ENCODE measurements around the gene OR10G4.
"Not testable (repeated sequence)": the region's sequence is repeated elsewhere in the genome, so short reads cannot be mapped to it uniquely, and the experiment has no call there.

Gene OR10G4, protein sequence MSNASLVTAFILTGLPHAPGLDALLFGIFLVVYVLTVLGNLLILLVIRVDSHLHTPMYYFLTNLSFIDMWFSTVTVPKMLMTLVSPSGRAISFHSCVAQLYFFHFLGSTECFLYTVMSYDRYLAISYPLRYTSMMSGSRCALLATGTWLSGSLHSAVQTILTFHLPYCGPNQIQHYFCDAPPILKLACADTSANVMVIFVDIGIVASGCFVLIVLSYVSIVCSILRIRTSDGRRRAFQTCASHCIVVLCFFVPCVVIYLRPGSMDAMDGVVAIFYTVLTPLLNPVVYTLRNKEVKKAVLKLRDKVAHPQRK

GRCh38 chr11:124012697-124013096 is at the start of gene OR10G4:
OR10G4 (plus strand) TSS chr11:124012997; CDS start chr11:124015575, 2,578 bp downstream.
- DNase-seq (ENCODE audit: low spot score): no peak

DNA sequence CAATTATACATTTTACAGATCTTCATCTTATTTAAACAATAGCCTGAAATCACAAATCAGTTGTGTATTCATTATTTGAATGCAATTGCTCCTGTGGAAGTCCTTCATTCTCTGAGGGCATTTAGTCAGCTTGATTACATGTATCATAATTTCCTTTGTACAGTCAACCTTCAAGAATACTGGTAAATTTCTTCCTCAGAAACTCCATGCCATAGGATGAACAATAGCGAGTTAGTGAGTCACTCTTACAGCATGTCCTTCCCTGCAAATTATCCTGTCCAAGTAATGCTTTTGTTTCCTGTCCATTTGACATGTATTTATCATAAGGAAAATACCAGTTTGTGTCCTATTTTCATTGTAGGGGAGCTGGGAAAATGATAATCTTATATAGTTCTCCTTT is 39.0 kb upstream of the OR10G4 start:
- DNase-seq (ENCODE audit: low spot score): no peak

DNA sequence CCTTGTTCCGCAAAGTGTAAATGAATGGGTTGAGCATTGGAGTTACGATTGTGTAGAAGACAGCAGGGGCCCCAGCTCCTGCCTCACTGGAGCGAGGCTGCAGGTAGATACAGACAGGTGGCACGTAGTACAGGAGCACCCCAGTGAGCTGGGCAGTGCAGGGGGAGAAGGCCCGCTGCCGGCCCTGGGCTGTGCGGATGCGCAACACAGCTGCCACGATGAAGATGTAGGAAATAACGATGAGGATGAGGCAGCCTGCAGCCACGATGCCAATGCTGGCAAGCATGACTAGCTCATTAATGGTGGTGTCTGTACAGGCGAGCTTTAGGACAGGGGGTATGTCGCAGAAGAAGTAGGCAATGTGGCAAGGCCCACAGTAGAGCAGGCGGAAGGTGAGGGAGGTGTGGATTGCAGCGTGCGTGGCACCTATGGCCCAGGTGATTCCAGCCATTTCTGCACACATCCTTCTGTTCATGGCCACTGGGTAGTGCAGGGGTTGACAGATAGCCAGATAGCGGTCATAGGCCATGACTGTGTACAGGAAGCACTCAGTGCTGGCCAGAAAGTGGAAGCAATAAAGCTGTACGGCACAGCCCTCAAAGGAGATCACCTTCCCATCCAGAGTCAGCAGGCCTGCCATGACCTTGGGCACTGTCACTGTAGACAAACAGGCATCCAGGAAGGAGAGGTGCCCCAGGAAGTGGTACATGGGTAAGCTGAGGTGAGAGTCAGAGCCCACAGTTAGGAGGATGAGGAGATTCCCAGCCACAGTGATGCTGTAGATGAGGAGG is 35.8 kb upstream of the OR10G4 start:
- no peak for DNase-seq (ENCODE audit: low spot score)

- DNase-seq (ENCODE audit: low spot score): no peak
These were observed 35.0 kb upstream of the OR10G4 start, which contains the start of gene OR10S1 for GRCh38 chr11:123977731-123978347. OR10S1 (minus strand) TSS chr11:123977781; CDS start chr11:123977664, 117 bp downstream.

- DNase-seq (ENCODE audit: low spot score): no peak
These were observed 33.5 kb upstream of the OR10G4 start for GRCh38 chr11:123979311-123979710.

DNA sequence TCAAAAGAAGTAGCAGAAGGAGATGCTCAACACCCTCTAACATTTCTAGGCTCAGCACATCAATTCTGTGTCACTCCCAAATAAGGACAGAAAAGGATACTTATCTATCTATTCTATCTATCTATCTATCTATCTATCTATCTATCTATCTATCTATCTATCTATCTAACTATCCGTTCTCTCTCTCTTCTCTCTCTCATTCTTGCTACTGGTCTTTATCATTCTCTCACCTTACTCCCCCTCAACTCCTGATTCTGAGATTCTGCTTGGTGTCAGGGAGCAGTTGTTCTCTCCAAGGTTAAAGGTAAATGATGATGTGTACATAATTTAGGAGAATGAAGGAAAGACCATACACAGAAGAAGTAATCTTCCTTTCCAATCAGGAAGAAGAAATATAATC is 17.7 kb upstream of the OR10G4 start, which contains the start of gene OR10G6:
TSS of gene OR10G6 (minus strand) at position 43 of the 400 bp plus-strand sequence. CDS start at position 43, 0 bp downstream.
- DNase-seq (ENCODE audit: low spot score): no peak

GRCh38 chr11:124015837-124016236 is 3.0 kb downstream of the OR10G4 start:
- not testable (repeated sequence) for DNase-seq (ENCODE audit: low spot score)

- DNase-seq (ENCODE audit: low spot score): no peak
These were observed 13.7 kb downstream of the OR10G4 start, which contains the start of gene OR10G8 for GRCh38 chr11:124026498-124026897. OR10G8 (plus strand) TSS chr11:124026798; CDS start chr11:124029623, 2,825 bp downstream.

DNA sequence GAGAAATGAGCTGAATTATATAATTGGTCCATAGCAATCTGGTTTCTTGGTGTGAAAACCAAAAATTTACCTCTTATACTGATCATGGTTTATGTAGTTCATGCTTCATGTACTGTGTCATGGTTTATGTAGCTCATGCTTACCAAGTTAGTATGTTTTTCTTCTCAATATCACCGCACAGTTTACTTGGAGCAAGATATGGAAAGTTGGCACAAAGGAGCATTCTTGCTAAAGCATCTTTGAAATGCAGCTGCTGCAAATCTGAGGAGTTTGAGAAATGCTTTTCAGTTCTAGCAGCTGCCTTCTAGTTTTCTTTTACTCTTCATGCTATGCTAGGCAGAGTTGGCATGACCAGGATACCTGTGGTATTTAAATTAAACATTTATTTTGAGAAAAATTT is 23.9 kb downstream of the OR10G4 start:
- no peak for DNase-seq (ENCODE audit: low spot score)

DNA sequence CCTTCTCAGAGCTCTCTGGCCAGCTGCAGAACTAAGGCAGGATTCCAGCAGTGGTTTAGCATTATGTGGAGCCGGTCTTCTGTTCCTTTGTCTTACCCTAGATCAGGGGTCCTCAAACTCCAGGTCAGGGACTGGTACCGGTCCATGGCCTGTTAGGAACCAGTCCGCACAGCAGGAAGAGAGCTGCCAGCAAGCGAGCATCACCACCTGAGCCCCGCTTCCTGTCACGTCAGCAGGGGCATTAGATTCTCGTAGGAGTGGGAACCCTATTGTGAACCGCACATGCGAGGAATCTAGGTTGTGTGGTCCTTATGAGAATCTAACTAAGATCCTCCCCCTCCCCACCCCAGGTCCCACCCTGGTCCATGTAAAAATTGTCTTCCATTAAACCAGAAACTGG is 26.8 kb downstream of the OR10G4 start:
- DNase-seq (ENCODE audit: low spot score): no peak

GRCh38 chr11:124041254-124041653 is 28.5 kb downstream of the OR10G4 start, which contains the start of gene OR10G7:
OR10G7 (minus strand) TSS chr11:124041325; CDS start chr11:124039001, 2,324 bp downstream.
- peak; percentile 1 for DNase-seq (ENCODE audit: low spot score)

DNA sequence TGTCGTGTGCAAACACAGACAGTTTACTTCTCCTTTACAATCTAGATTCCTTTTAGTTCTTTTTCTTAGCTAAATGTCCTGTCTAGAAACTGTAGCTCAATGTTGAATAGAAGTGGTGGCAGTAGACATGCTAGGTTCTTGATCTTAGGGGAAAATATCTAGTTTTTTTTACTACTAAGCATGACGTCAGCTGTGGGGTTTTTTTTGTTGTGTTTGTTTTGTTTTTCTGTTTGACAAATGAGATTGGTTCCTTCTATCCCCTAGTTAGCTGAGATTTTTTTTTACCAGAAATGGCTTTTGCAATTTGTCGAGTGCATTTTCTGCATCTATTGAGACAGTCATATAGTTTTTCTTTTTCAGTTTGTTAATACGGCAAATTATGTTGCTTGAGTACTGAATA is 30.6 kb downstream of the OR10G4 start:
- no peak for DNase-seq (ENCODE audit: low spot score)

GRCh38 chr11:124050748-124051147 is 38.0 kb downstream of the OR10G4 start:
- DNase-seq (ENCODE audit: low spot score): no peak

DNA sequence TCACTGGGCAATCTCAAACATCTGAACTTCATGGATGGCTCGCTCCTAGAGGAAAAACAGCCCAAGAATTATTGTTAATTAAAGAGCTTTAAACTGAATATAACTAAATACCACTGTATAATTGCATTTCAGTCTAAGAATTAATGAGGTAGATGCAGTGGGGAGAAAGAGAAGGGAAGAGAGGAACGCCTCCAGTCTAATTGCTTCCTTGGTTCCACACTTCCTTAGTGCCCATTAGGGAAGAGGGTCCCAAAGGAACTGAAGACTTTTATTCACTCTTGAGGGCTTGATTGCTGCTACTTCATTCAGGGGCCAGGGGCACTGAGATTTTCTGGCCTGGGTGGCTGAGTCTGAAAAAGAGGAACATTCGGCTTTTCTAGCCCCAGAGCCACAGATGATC is 40.2 kb downstream of the OR10G4 start:
- DNase-seq (ENCODE audit: low spot score): no peak

All from pons (tissue), 1 donor.